GM19324 (cell line): ENCODE results near the gene FCER2.

ENCODE experiments used
- ATAC-seq: cut with Tn5 transposase; IDR thresholded peaks from one replicate; pipeline ENCODE4 v1.9.1; 2021; ENCODE audit warnings: mild to moderate bottlenecking, moderate library complexity; ENCODE audit not compliant: unreplicated experiment, low FRiP score

FCER2 gene

GRCh38 chr19:7734220-7735203 lies 32.6 kb upstream of the FCER2 start:
- ATAC-seq, result no peak

- no peak for ATAC-seq
Measured at GRCh38 chr19:7733376-7733775, 31.4 kb upstream of the FCER2 start.

- no peak for ATAC-seq
Measured at GRCh38 chr19:7732045-7732444, 30.1 kb upstream of the FCER2 start, which contains the start of gene CLEC4G. Gene CLEC4G, minus strand, starts transcription at chr19:7732110. Its CDS starts 8 bp downstream, at chr19:7732102.

- no peak for ATAC-seq
Measured at GRCh38 chr19:7731615-7732014, 29.7 kb upstream of the FCER2 start.

- ATAC-seq, result no peak
Measured at GRCh38 chr19:7731218-7731595, 29.3 kb upstream of the FCER2 start.

GRCh38 chr19:7730286-7731217 lies 28.6 kb upstream of the FCER2 start:
- no peak for ATAC-seq

GRCh38 chr19:7729831-7730285 lies 27.9 kb upstream of the FCER2 start:
- no peak for ATAC-seq

- no peak for ATAC-seq
Measured at GRCh38 chr19:7729211-7729610, 27.3 kb upstream of the FCER2 start.

- no peak for ATAC-seq
Measured at GRCh38 chr19:7725791-7726190, 23.9 kb upstream of the FCER2 start.

GRCh38 chr19:7722231-7722651 lies 20.3 kb upstream of the FCER2 start:
- ATAC-seq, result no peak

GRCh38 chr19:7720351-7720750 lies 18.4 kb upstream of the FCER2 start:
- no peak for ATAC-seq

GRCh38 chr19:7718668-7719067 lies 16.7 kb upstream of the FCER2 start:
- no peak for ATAC-seq

GRCh38 chr19:7716762-7717161 lies 14.8 kb upstream of the FCER2 start:
- no peak for ATAC-seq

- ATAC-seq, result no peak
Measured at GRCh38 chr19:7715671-7716070, 13.7 kb upstream of the FCER2 start.

GRCh38 chr19:7710616-7711015 lies 8.7 kb upstream of the FCER2 start:
- no peak for ATAC-seq

GRCh38 chr19:7709932-7710460 lies 8.1 kb upstream of the FCER2 start:
- no peak for ATAC-seq

GRCh38 chr19:7706955-7707456 lies 5.1 kb upstream of the FCER2 start:
- ATAC-seq, result no peak

- ATAC-seq, result no peak
Measured at GRCh38 chr19:7706188-7706954, 4.4 kb upstream of the FCER2 start.

GRCh38 chr19:7705387-7706187 lies 3.7 kb upstream of the FCER2 start:
- ATAC-seq, result peak; percentile 54
